Lung (tissue), 12 donors: ENCODE measurements around the gene FES. TPM values are rescaled to one million over a fixed set of nuclear protein-coding genes. Genes with fewer than 3 reads are reported as not detected.

Source experiments
- ATAC-seq: fragments of 200-7000 bp; cut with Tn5 transposase; one replicate; pipeline ENCODE4 v1.9.1; 2020; ENCODE audit warnings: moderate number of reproducible peaks; ENCODE audit not compliant: insufficient read depth, low FRiP score
- DNase-seq, 3 donors: peaks; one replicate each; pipeline ENCODE4 v3.0.0-alpha.2; 2013 to 2017
- H3K27ac ChIP-seq, 2 donors: one replicate each; pipeline ENCODE4 v1.5.1; 2013; ENCODE audit warnings: mild to moderate bottlenecking in 2 of 2, moderate library complexity in 2 of 2, control low read depth in 1 of 2, inconsistent platforms in 1 of 2, low read depth in 1 of 2, low read length in 1 of 2
- H3K27me3 ChIP-seq, 3 donors: one replicate each; pipeline ENCODE4 v1.5.1; 2013; ENCODE audit warnings: low read length in 2 of 3; ENCODE audit not compliant: control insufficient read depth in 3 of 3, insufficient read depth in 3 of 3
- H3K36me3 ChIP-seq, 4 donors: one replicate each; pipeline ENCODE4 v1.5.1; 2013; ENCODE audit warnings: low read length in 4 of 4, mild to moderate bottlenecking in 1 of 4, moderate library complexity in 1 of 4; ENCODE audit not compliant: control insufficient read depth in 4 of 4, insufficient read depth in 4 of 4
- H3K4me1 ChIP-seq, 5 donors: one replicate each; pipeline ENCODE4 v1.5.1; 2013; ENCODE audit warnings: low read length in 5 of 5, mild to moderate bottlenecking in 2 of 5, moderate library complexity in 1 of 5; ENCODE audit not compliant: control insufficient read depth in 5 of 5, insufficient read depth in 5 of 5
- H3K4me3 ChIP-seq: one replicate; pipeline ENCODE4 v1.5.1; 2013; ENCODE audit warnings: mild to moderate bottlenecking, control low read depth, moderate library complexity
- H3K9ac ChIP-seq, 2 donors: one replicate each; pipeline ENCODE4 v1.5.1; 2013; ENCODE audit warnings: low read length in 2 of 2, control low read depth in 1 of 2; ENCODE audit not compliant: insufficient read depth in 1 of 2
- H3K9me3 ChIP-seq, 4 donors: one replicate each; pipeline ENCODE4 v1.5.1; 2013; ENCODE audit warnings: low read length in 3 of 4, mild to moderate bottlenecking in 1 of 4, moderate library complexity in 1 of 4; ENCODE audit not compliant: control insufficient read depth in 4 of 4, insufficient read depth in 3 of 4
- CTCF ChIP-seq: IDR thresholded peaks from 2 replicates; pipeline ENCODE4 v1.5.1; 2012; ENCODE audit warnings: mild to moderate bottlenecking; ENCODE audit errors: control extremely low read depth, extremely low read depth
- WGBS, 2 donors: extraction: QIAGEN DNeasy Blood & Tissue Kit; methylation state at CpG; one replicate each; pipeline ENCODE4 v1.1.7; 2013; 5-methylcytosine and 5-hydroxymethylcytosine counted together
- polyA plus RNA-seq, 2 donors: library from polyadenylated mRNA; stranded (reverse); fragments of 200-250 nt; gene quantifications; one replicate each; pipeline ENCODE4 v1.2.1, GENCODE V29; 2013
- total RNA-seq, 2 donors: library from RNA; depleted of rRNA in 1 of 2; stranded (reverse); fragments of >200 nt in 1 of 2; gene quantifications; one replicate each; pipeline ENCODE4 v1.2.1, GENCODE V29; 2014 to 2021
- donor health status: control.
- donor health status: control.
- donor health status: Bipolar disorder and iron deficiency.
- donor health status: healthy.
- donor health status: DM: yes; HTN: yes; CAD: no.

FES gene
- total and polyA plus RNA-seq, 4 donors, result 25.7 to 104 (median 55.5) TPM

DNA sequence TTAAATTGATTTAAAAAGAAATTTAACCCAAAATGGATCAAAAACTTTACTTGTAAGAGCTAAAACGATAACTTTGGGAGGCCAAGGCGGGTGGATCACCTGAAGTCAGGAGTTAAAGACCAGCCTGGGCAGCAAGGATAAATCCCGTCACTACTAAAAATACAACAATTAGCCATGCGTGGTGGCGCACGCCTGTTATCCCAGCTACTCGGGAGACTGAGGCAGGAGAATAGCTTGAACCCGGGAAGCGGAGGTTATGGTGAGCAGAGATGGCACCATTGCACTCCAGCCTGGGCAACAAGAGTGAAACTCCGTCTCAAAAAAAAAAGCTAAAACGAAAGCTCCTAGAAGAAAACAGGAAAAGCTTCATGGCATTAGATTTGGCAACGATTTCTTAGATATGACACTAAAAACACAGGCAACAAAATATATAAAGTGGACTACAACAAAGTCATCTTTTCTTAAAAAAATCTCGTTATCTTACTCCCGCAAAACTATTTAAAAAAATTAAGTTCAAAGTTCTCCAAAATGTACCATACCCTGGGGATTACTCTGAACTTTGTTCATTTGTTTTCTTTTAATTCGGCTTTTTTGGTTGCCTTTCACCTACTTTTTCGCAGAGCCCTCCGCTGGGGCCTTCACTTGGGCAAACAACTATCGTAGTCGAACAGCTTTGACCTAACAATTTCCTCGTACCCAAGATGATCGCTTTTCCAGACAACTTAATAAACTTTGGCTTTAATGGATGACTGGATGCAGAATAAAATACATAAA is 45.1 kb downstream of the FES start:
- ATAC-seq (no peak), DNase-seq (no peak)
- peak overlapping the region; percentile 50 to 63 for H3K9ac ChIP-seq
- no peaks in the 10 kb centered on the region for H3K27me3 ChIP-seq
- no peaks in the 10 kb centered on the region for H3K36me3 ChIP-seq
- WGBS, 2 donors, result 48 to 52% methylated on average over 21 of the region's 21 CpGs
- no peak for TF ChIP-seq CTCF
- H3K4me1 ChIP-seq, result peaks cover 0 to 18% (median 7%) of the 10 kb centered on the region in 5 donors
- peaks cover 0 to 2% (median 0%) of the 10 kb centered on the region in 4 donors for H3K9me3 ChIP-seq
- peak overlapping the region; percentile 73 for H3K4me3 ChIP-seq
- peak overlapping the region; percentile 99 for H3K27ac ChIP-seq

- H3K9ac ChIP-seq, result peak overlapping the region in 1 of 2 donors; percentile 9
- no peaks in the 10 kb centered on the region for H3K36me3 ChIP-seq
- peak overlapping the region; percentile 99 for H3K27ac ChIP-seq
- no peak for TF ChIP-seq CTCF
- 65 to 69% methylated on average over 15 of the region's 15 CpGs for WGBS, 2 donors
- H3K4me3 ChIP-seq, result no peak overlapping the region
- ATAC-seq (no peak), DNase-seq (peak in 1 of 3 donors; percentile 31)
- H3K27me3 ChIP-seq, result no peaks in the 10 kb centered on the region
- peaks cover 0 to 2% (median 0%) of the 10 kb centered on the region in 4 donors for H3K9me3 ChIP-seq
- peaks cover 0 to 23% (median 9%) of the 10 kb centered on the region in 5 donors for H3K4me1 ChIP-seq
Measured at GRCh38 chr15:90930861-90931574, 46.7 kb downstream of the FES start.

GRCh38 chr15:90931575-90931827 is 47.2 kb downstream of the FES start:
- 18 to 23% methylated on average over 6 of the region's 6 CpGs for WGBS, 2 donors
- Histone ChIP-seq H3K27ac (peak overlapping the region; percentile 73 to 99), H3K27me3 (no peaks in the 10 kb centered on the region), H3K9ac (peak overlapping the region in 1 of 2 donors; percentile 91), H3K9me3 (peaks cover 0 to 2% (median 0%) of the 10 kb centered on the region in 4 donors), H3K4me1 (peaks cover 0 to 27% (median 14%) of the 10 kb centered on the region in 5 donors), H3K36me3 (peaks cover 0 to under 1% (median under 1%) of the 10 kb centered on the region in 4 donors), H3K4me3 (no peak overlapping the region)
- DNase-seq, result no peak
- ATAC-seq, result no peak
- TF ChIP-seq CTCF, result no peak
